H9 (cell line): ENCODE measurements around the gene LILRB5. TPM values are rescaled to one million over a fixed set of nuclear protein-coding genes. Genes with fewer than 3 reads are reported as not detected.
"Not testable (repeated sequence)": the region's sequence is repeated elsewhere in the genome, so short reads cannot be mapped to it uniquely, and the experiment has no call there.

ENCODE experiments used
- DNase-seq: peaks from one replicate; pipeline ENCODE4 v3.0.0-alpha.2; 2017
- H2AFZ ChIP-seq: one replicate; pipeline ENCODE4 v1.6.1; 2013; ENCODE audit warnings: mild to moderate bottlenecking, low read length, control low read depth, moderate library complexity
- H2AK5ac ChIP-seq: 2 replicates; pipeline ENCODE4 v1.6.1; 2013; ENCODE audit warnings: low read length, control low read depth, mixed read lengths; ENCODE audit not compliant: insufficient read length
- H2BK120ac ChIP-seq: one replicate; pipeline ENCODE4 v1.6.1; 2013; ENCODE audit warnings: low read depth, mild to moderate bottlenecking, low read length, control low read depth, inconsistent platforms; ENCODE audit not compliant: poor library complexity, severe bottlenecking
- H2BK12ac ChIP-seq: 2 replicates; pipeline ENCODE4 v1.6.1; 2013; ENCODE audit warnings: low read length, control low read depth, mixed read lengths, low read depth; ENCODE audit not compliant: insufficient read length
- H2BK15ac ChIP-seq: 2 replicates; pipeline ENCODE4 v1.6.1; 2013; ENCODE audit warnings: low read depth, low read length, control low read depth
- H2BK20ac ChIP-seq: one replicate; pipeline ENCODE4 v1.6.1; 2013; ENCODE audit warnings: low read depth, mild to moderate bottlenecking, low read length, control low read depth, inconsistent platforms; ENCODE audit not compliant: poor library complexity, severe bottlenecking
- H2BK5ac ChIP-seq: 2 replicates; pipeline ENCODE4 v1.6.1; 2013; ENCODE audit warnings: low read length, control low read depth, mixed read lengths; ENCODE audit not compliant: insufficient read length
- H3K14ac ChIP-seq: 2 replicates; pipeline ENCODE4 v1.6.1; 2013; ENCODE audit warnings: low read length, control low read depth; ENCODE audit not compliant: insufficient read depth
- H3K18ac ChIP-seq: 2 replicates; pipeline ENCODE4 v1.6.1; 2013; ENCODE audit warnings: low read depth, mild to moderate bottlenecking, mixed read lengths, low read length, control low read depth; ENCODE audit not compliant: insufficient read length
- H3K23ac ChIP-seq: 2 replicates; pipeline ENCODE4 v1.6.1; 2013; ENCODE audit warnings: low read length, control low read depth, mixed read lengths, low read depth; ENCODE audit not compliant: insufficient read length
- H3K23me2 ChIP-seq: 2 replicates; pipeline ENCODE4 v1.6.1; 2013; ENCODE audit warnings: low read depth, mild to moderate bottlenecking, mixed read lengths, low read length, control low read depth; ENCODE audit not compliant: insufficient read length, poor library complexity, severe bottlenecking
- H3K27ac ChIP-seq: 2 replicates; pipeline ENCODE4 v1.5.1; 2013; ENCODE audit warnings: low read length, control low read depth, mixed read lengths, low read depth; ENCODE audit not compliant: insufficient read length
- H3K27me3 ChIP-seq: 2 replicates; pipeline ENCODE4 v1.6.1; 2013; ENCODE audit warnings: low read length, control low read depth, inconsistent platforms; ENCODE audit not compliant: insufficient read depth
- H3K4ac ChIP-seq: 2 replicates; pipeline ENCODE4 v1.6.1; 2013; ENCODE audit warnings: low read depth, mild to moderate bottlenecking, control low read depth, inconsistent platforms, low read length, moderate library complexity
- H3K4me1 ChIP-seq: 2 replicates; pipeline ENCODE4 v1.6.1; 2013; ENCODE audit warnings: low read length, control low read depth, inconsistent platforms; ENCODE audit not compliant: insufficient read depth
- H3K4me2 ChIP-seq: 2 replicates; pipeline ENCODE4 v1.6.1; 2013; ENCODE audit warnings: low read length, control low read depth, mixed read lengths; ENCODE audit not compliant: insufficient read length, insufficient read depth
- H3K56ac ChIP-seq: 2 replicates; pipeline ENCODE4 v1.6.1; 2013; ENCODE audit warnings: low read depth, mild to moderate bottlenecking, mixed read lengths, low read length, control low read depth; ENCODE audit not compliant: insufficient read length
- H3K79me1 ChIP-seq: 2 replicates; pipeline ENCODE4 v1.6.1; 2013; ENCODE audit warnings: low read depth, mild to moderate bottlenecking, moderate library complexity, low read length, control low read depth, inconsistent platforms; ENCODE audit not compliant: insufficient read depth, poor library complexity, severe bottlenecking
- H3K79me2 ChIP-seq: 2 replicates; pipeline ENCODE4 v1.6.1; 2013; ENCODE audit warnings: low read length, control low read depth, inconsistent platforms; ENCODE audit not compliant: insufficient read depth
- H3K9ac ChIP-seq: 2 replicates; pipeline ENCODE4 v1.6.1; 2013; ENCODE audit warnings: low read length, control low read depth, mixed read lengths; ENCODE audit not compliant: insufficient read length; ENCODE audit errors: extremely low read depth
- H3K9me3 ChIP-seq: one replicate; pipeline ENCODE4 v1.6.1; 2013; ENCODE audit warnings: low read depth, low read length, inconsistent platforms; ENCODE audit not compliant: control insufficient read depth
- H3T11ph ChIP-seq: one replicate; pipeline ENCODE4 v1.6.1; 2013; ENCODE audit warnings: mild to moderate bottlenecking, low read length, control low read depth, inconsistent platforms
- H4K20me1 ChIP-seq: one replicate; pipeline ENCODE4 v1.6.1; 2013; ENCODE audit not compliant: control insufficient read depth, insufficient read length, insufficient read depth
- H4K5ac ChIP-seq: 2 replicates; pipeline ENCODE4 v1.6.1; 2013; ENCODE audit warnings: low read depth, mild to moderate bottlenecking, mixed read lengths, low read length, control low read depth; ENCODE audit not compliant: insufficient read length
- H4K8ac ChIP-seq: replicated peaks from 2 replicates; pipeline ENCODE4 v1.6.1; 2013; ENCODE audit warnings: low read length, control low read depth, mixed read lengths, low read depth; ENCODE audit not compliant: insufficient read length
- H4K91ac ChIP-seq: 2 replicates; pipeline ENCODE4 v1.6.1; 2013; ENCODE audit warnings: low read depth, mild to moderate bottlenecking, moderate library complexity, mixed read lengths, low read length, control low read depth; ENCODE audit not compliant: insufficient read length
- H3K27ac Mint-ChIP-seq, 3 experiments: 2 replicates in 2 of 3; 3 replicates in 1 of 3; pipeline ENCODE4 v1.8.0; 2020 to 2021; ENCODE audit warnings: mixed read lengths in 3 of 3, mild to moderate bottlenecking in 1 of 3, moderate library complexity in 1 of 3
- H3K27me3 Mint-ChIP-seq: 2 replicates; pipeline ENCODE4 v1.8.0; 2021; ENCODE audit warnings: low read depth, mild to moderate bottlenecking, moderate library complexity, mixed read lengths
- H3K36me3 Mint-ChIP-seq, 3 experiments: 2 replicates in 2 of 3; 3 replicates in 1 of 3; pipeline ENCODE4 v1.8.0; 2020 to 2021; ENCODE audit warnings: low read depth in 3 of 3, mixed read lengths in 3 of 3; ENCODE audit not compliant: insufficient read depth in 1 of 3
- H3K4me1 Mint-ChIP-seq, 2 experiments: 2 replicates each; pipeline ENCODE4 v1.8.0; 2020; ENCODE audit warnings: mixed read lengths in 2 of 2
- H3K4me3 Mint-ChIP-seq, 2 experiments: 2 replicates in 1 of 2; 3 replicates in 1 of 2; pipeline ENCODE4 v1.8.0; 2020 to 2021; ENCODE audit warnings: mild to moderate bottlenecking in 2 of 2, mixed read lengths in 2 of 2, moderate library complexity in 1 of 2
- H3K9me3 Mint-ChIP-seq, 2 experiments: 2 replicates in 1 of 2; 3 replicates in 1 of 2; pipeline ENCODE4 v1.8.0; 2020; ENCODE audit warnings: mild to moderate bottlenecking in 2 of 2, mixed read lengths in 2 of 2, moderate library complexity in 1 of 2
- WGBS: extraction: QIAGEN DNeasy Blood & Tissue Kit; methylation state at CpG from one replicate; pipeline ENCODE4 v1.1.7; 2013; ENCODE audit warnings: missing lambda C conversion rate, low lambda C conversion rate, mixed read lengths; ENCODE audit not compliant: insufficient read length; ENCODE audit errors: extremely low coverage; 5-methylcytosine and 5-hydroxymethylcytosine counted together
- total RNA-seq: library from RNA; stranded (reverse); gene quantifications from 2 replicates; pipeline ENCODE4 v1.2.1, GENCODE V29; 2021
- TF ChIP-seq, protein P1 (sequence below): fragments of 200-600 bp; sonication (generic); conservative IDR thresholded peaks from 3 replicates; pipeline ENCODE4 v1.8.0; 2021; ENCODE audit warnings: antibody characterized with exemption, mild to moderate bottlenecking

LILRB5 gene
- total RNA-seq, 1 experiment from 2014 or later = 0.09 TPM

DNA sequence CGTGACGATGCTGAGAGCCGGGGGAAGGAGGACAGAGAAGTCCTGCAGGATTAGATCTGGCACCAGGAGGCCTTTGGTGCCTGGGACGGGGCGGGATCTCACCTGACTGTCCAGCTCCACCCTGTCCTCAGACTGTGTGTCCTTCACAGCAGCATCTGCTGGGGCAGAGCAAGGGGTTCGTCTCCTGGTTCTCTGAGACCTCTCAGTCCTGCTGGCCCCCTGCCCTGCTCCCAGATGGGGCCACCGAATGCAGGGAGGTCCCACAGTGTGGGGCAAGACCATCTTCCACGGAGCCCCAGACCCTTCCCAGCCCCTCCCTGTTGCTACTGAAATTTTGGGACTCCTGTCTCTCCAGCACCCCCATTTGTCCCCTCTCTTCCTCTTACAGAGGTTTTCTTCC lies 38.8 kb downstream of the LILRB5 start:
- H3K27me3 Mint-ChIP-seq = peaks cover 9% of the 10 kb centered on the region
- no CpG with 5 or more reads among the region's 8 CpGs for WGBS

DNA sequence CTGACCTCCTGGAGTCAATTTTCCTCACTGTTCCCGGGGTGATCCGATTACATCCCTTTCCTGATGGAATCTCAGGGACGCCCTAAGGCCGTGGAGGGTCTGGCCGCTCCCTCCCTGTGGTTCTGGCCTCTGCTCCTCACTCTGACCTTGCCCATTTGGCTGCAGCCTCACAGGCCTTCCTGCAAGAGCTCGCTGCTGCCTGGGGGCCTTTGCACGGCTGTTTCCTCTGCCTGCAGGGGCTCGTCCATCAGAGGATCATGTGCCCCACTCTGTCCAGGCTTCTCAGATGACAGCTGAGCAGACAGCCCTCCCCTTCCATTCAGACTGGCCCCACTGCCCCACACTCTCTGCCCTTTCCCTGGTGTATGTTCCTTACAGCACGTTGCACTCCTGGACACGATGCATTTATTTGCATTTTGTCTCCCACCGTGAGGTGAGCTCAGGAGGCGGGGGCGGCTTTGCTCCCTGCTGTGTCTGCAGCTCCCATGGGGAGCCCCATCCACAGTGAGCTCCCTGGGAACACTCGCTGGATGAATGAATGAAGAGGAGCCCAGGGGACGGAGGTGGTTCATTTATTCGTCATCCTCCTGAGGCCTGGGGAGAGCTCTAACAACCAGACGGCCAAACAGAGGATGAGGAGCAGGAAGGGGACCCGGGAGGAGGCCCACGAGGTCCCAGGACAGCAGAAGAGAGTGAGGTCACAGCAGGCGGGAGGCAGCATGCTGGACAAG lies 39.4 kb downstream of the LILRB5 start:
- H3K27ac Mint-ChIP-seq = peak overlapping the region in 2 of 3 experiments; percentile 34 to 73; a peak in 2 of 7 replicates

More for the DNA sequence above, 38.8 kb downstream of the LILRB5 start:
- Histone ChIP-seq H3K4me1 (no peaks in the 10 kb centered on the region), H3K56ac (no peak overlapping the region), H2AK5ac (no peak overlapping the region), H3K4ac (no peak overlapping the region), H3T11ph (no peak overlapping the region), H2BK120ac (no peak overlapping the region), H3K79me2 (no peaks in the 10 kb centered on the region), H2BK12ac (no peak overlapping the region), H2BK15ac (no peak overlapping the region), H3K9ac (no peak overlapping the region), H2BK20ac (no peak overlapping the region), H3K9me3 (no peaks in the 10 kb centered on the region), H3K23me2 (no peaks in the 10 kb centered on the region), H3K18ac (no peak overlapping the region), H3K27ac (no peak overlapping the region), H3K23ac (no peak overlapping the region), H4K91ac (no peak overlapping the region), H2BK5ac (no peak overlapping the region), H4K5ac (no peak overlapping the region), H3K27me3 (no peaks in the 10 kb centered on the region), H2AFZ (no peak overlapping the region), H4K8ac (no peak overlapping the region), H4K20me1 (no peaks in the 10 kb centered on the region), H3K14ac (no peak overlapping the region), H3K4me2 (no peak overlapping the region), H3K79me1 (no peaks in the 10 kb centered on the region)
- Mint-ChIP-seq H3K36me3 (peaks cover 10 to 17% (median 12%) of the 10 kb centered on the region in 3 experiments), H3K27ac (no peak overlapping the region; a peak in 1 of 7 replicates), H3K9me3 (peaks cover 0 to 2% of the 10 kb centered on the region in 2 experiments; a peak in 3 of 5 replicates), H3K4me3 (no peak overlapping the region), H3K4me1 (peaks cover 11 to 15% of the 10 kb centered on the region in 2 experiments)
- no peak for DNase-seq
- TF ChIP-seq, protein P1, sequence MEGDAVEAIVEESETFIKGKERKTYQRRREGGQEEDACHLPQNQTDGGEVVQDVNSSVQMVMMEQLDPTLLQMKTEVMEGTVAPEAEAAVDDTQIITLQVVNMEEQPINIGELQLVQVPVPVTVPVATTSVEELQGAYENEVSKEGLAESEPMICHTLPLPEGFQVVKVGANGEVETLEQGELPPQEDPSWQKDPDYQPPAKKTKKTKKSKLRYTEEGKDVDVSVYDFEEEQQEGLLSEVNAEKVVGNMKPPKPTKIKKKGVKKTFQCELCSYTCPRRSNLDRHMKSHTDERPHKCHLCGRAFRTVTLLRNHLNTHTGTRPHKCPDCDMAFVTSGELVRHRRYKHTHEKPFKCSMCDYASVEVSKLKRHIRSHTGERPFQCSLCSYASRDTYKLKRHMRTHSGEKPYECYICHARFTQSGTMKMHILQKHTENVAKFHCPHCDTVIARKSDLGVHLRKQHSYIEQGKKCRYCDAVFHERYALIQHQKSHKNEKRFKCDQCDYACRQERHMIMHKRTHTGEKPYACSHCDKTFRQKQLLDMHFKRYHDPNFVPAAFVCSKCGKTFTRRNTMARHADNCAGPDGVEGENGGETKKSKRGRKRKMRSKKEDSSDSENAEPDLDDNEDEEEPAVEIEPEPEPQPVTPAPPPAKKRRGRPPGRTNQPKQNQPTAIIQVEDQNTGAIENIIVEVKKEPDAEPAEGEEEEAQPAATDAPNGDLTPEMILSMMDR = no peak

More for the DNA sequence above, 39.4 kb downstream of the LILRB5 start:
- not testable (repeated sequence) for H3K27ac ChIP-seq, H3K79me2 ChIP-seq, H2BK15ac ChIP-seq, H3K23me2 ChIP-seq, H3K4me3 Mint-ChIP-seq, H2AK5ac ChIP-seq, H4K5ac ChIP-seq, H4K91ac ChIP-seq, H3K9me3 Mint-ChIP-seq, H3T11ph ChIP-seq, DNase-seq, H3K4me1 ChIP-seq, H3K9me3 ChIP-seq, H3K14ac ChIP-seq, H3K79me1 ChIP-seq, H4K20me1 ChIP-seq, H3K56ac ChIP-seq, H3K23ac ChIP-seq, H4K8ac ChIP-seq, H3K4ac ChIP-seq, H2BK5ac ChIP-seq, H2AFZ ChIP-seq, H2BK120ac ChIP-seq, H2BK12ac ChIP-seq, H3K18ac ChIP-seq, H3K4me2 ChIP-seq, H3K27me3 Mint-ChIP-seq, H3K9ac ChIP-seq, H2BK20ac ChIP-seq, H3K27me3 ChIP-seq
- peaks cover 11 to 13% of the 10 kb centered on the region in 2 experiments for H3K4me1 Mint-ChIP-seq
- H3K36me3 Mint-ChIP-seq = peaks cover 13 to 23% (median 15%) of the 10 kb centered on the region in 3 experiments
- WGBS = no CpG with 5 or more reads among the region's 20 CpGs
